ENCODE data around the gene KRT13. TPM values are rescaled to one million over a fixed set of nuclear protein-coding genes. Genes with fewer than 3 reads are reported as not detected.

Gene KRT13
- total RNA-seq, 2 donors from 2014 or later, result not detected

DNA sequence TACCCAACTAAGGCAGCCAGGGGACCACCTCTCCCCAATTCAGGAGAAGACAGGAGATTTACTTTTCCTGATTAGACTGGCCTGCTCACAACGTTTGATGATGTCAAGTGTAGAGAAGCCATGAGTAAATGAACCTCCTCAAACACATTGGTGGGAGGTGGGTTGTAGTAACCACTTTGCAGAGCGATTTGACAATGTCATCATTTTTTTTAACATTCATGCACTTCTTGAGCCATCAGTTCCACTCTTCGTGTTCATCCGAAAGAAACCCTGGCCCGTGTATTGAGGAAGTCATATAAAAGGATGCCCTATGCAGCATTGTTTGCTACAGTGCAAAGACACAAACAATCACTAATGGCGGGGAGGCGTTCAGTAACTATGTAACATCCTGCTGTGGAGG is 28.2 kb upstream of the KRT13 start:
- H3K4me3 Mint-ChIP-seq, result no peak overlapping the region
- peaks cover 35% of the 10 kb centered on the region for H3K4me1 ChIP-seq (ENCODE audit: control insufficient read depth, insufficient read depth, low read length)
- no peaks in the 10 kb centered on the region for H3K36me3 ChIP-seq (ENCODE audit: control insufficient read depth, insufficient read depth, low read length)
- 96% methylated on average over 4 to 6 of the region's 7 CpGs for WGBS, 2 experiments (ENCODE audit: insufficient coverage in 1 of 2, insufficient read length in 1 of 2)
- H3K27me3 ChIP-seq (ENCODE audit: control insufficient read depth, insufficient read depth, low read length, poor library complexity, severe bottlenecking), result no peaks in the 10 kb centered on the region
- H3K9me3 Mint-ChIP-seq, result no peaks in the 10 kb centered on the region
- no peak overlapping the region for H3K9ac ChIP-seq (ENCODE audit: extremely low read depth, low read length, poor library complexity, severe bottlenecking)
- no peaks in the 10 kb centered on the region for H3K9me3 ChIP-seq (ENCODE audit: control insufficient read depth, low read length)
- no peak for DNase-seq
- no peak overlapping the region for H3K4me3 ChIP-seq (ENCODE audit: low read length)
- no peak overlapping the region for H3K27ac ChIP-seq (ENCODE audit: low read depth, low read length)
- no peaks in the 10 kb centered on the region for H3K27me3 Mint-ChIP-seq (ENCODE audit: insufficient read depth)
- H3K36me3 Mint-ChIP-seq (ENCODE audit: low read depth), result no peaks in the 10 kb centered on the region
- H3K4me1 Mint-ChIP-seq, result peaks cover 83% of the 10 kb centered on the region
- TF ChIP-seq, protein P1, sequence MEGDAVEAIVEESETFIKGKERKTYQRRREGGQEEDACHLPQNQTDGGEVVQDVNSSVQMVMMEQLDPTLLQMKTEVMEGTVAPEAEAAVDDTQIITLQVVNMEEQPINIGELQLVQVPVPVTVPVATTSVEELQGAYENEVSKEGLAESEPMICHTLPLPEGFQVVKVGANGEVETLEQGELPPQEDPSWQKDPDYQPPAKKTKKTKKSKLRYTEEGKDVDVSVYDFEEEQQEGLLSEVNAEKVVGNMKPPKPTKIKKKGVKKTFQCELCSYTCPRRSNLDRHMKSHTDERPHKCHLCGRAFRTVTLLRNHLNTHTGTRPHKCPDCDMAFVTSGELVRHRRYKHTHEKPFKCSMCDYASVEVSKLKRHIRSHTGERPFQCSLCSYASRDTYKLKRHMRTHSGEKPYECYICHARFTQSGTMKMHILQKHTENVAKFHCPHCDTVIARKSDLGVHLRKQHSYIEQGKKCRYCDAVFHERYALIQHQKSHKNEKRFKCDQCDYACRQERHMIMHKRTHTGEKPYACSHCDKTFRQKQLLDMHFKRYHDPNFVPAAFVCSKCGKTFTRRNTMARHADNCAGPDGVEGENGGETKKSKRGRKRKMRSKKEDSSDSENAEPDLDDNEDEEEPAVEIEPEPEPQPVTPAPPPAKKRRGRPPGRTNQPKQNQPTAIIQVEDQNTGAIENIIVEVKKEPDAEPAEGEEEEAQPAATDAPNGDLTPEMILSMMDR (conservative IDR thresholded peaks at IDR 0.05), result no peak
- H3K27ac Mint-ChIP-seq, result no peak overlapping the region

DNA sequence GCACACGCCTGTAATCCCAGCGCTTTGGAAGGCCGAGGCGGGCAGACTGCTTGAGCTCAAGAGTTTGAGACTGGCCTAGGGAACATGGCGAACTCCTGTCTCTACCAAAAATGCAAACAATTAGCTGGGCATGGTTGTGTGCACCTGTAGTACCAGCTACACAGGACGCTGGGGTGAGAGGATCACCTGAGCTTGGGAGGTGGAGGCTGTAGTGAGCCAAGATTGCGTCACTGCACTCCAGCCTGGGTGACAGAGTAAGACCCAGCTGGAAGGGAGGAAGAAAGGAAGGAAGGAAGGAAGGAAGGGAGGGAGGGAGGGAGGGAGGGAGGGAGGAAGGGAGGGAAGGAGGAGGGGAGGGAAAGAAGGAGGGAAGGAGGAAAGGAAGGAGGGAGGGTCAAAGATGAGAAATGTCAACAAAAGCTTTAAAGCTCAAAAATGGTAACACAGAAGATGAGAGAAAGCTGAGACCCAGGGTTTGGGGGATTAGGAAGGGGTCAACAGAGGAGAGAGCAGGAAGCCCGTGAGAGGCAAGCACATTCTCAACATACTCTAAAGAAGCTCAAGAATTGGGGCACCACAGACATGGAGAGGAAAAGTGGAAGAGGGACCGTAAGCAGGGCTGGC is 27.6 kb upstream of the KRT13 start:
- H3K4me1 Mint-ChIP-seq, result peaks cover 83% of the 10 kb centered on the region
- 83 to 92% methylated on average over 5 to 7 of the region's 9 CpGs for whole genome bisulfite sequencing, 2 experiments (ENCODE audit: insufficient coverage in 1 of 2, insufficient read length in 1 of 2)
- H3K27me3 Mint-ChIP-seq (ENCODE audit: insufficient read depth), result no peaks in the 10 kb centered on the region
- no peaks in the 10 kb centered on the region for H3K9me3 ChIP-seq (ENCODE audit: control insufficient read depth, low read length)
- H3K4me1 ChIP-seq (ENCODE audit: control insufficient read depth, insufficient read depth, low read length), result peaks cover 35% of the 10 kb centered on the region
- H3K27me3 ChIP-seq (ENCODE audit: control insufficient read depth, insufficient read depth, low read length, poor library complexity, severe bottlenecking), result no peaks in the 10 kb centered on the region
- H3K36me3 ChIP-seq (ENCODE audit: control insufficient read depth, insufficient read depth, low read length), result no peaks in the 10 kb centered on the region
- no peak overlapping the region for H3K4me3 ChIP-seq (ENCODE audit: low read length)
- no peak overlapping the region for H3K27ac Mint-ChIP-seq
- H3K4me3 Mint-ChIP-seq, result no peak overlapping the region
- no peak overlapping the region for H3K9ac ChIP-seq (ENCODE audit: extremely low read depth, low read length, poor library complexity, severe bottlenecking)
- DNase-seq, result no peak
- no peaks in the 10 kb centered on the region for H3K9me3 Mint-ChIP-seq
- H3K36me3 Mint-ChIP-seq (ENCODE audit: low read depth), result no peaks in the 10 kb centered on the region
- no peak overlapping the region for H3K27ac ChIP-seq (ENCODE audit: low read depth, low read length)
- TF ChIP-seq, protein P1 (conservative IDR thresholded peaks at IDR 0.05), result no peak

DNA sequence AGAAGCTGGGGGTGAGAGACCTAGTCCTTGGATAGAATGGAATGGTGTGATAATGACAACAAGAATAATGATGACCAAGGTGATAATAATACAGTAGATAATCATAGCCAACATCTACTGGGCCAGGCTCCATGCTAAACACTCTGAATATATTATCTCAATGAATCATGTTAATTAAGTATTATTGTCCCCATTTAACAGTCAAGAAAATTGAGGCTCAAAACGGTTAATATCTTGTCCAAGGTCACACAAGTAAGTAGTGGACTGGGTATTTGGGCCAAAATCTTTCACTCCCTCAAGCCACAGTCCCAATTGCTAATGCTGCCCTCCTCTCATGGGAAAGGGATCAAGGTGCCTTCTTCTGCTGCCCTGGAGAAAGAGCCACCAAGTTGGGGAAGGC is 26.6 kb upstream of the KRT13 start:
- H3K4me3 ChIP-seq (ENCODE audit: low read length), result no peak overlapping the region
- H3K36me3 ChIP-seq (ENCODE audit: control insufficient read depth, insufficient read depth, low read length), result peaks cover under 1% of the 10 kb centered on the region
- Mint-ChIP-seq H3K27ac (no peak overlapping the region), H3K4me1 (peaks cover 74% of the 10 kb centered on the region), H3K27me3 (ENCODE audit: insufficient read depth) (no peaks in the 10 kb centered on the region), H3K36me3 (ENCODE audit: low read depth) (peaks cover 4% of the 10 kb centered on the region), H3K9me3 (no peaks in the 10 kb centered on the region), H3K4me3 (no peak overlapping the region)
- no peak overlapping the region for H3K9ac ChIP-seq (ENCODE audit: extremely low read depth, low read length, poor library complexity, severe bottlenecking)
- peaks cover 30% of the 10 kb centered on the region for H3K4me1 ChIP-seq (ENCODE audit: control insufficient read depth, insufficient read depth, low read length)
- WGBS, 2 experiments (ENCODE audit: insufficient coverage in 1 of 2, insufficient read length in 1 of 2), result 82 to 100% methylated on average over 1 of the region's 1 CpG
- H3K27me3 ChIP-seq (ENCODE audit: control insufficient read depth, insufficient read depth, low read length, poor library complexity, severe bottlenecking), result no peaks in the 10 kb centered on the region
- TF ChIP-seq, protein P1 (conservative IDR thresholded peaks at IDR 0.05), result no peak
- no peak for DNase-seq
- no peak overlapping the region for H3K27ac ChIP-seq (ENCODE audit: low read depth, low read length)
- H3K9me3 ChIP-seq (ENCODE audit: control insufficient read depth, low read length), result no peaks in the 10 kb centered on the region
